PFSK-1 (cell line): ENCODE results near the gene SUZ12.

ENCODE experiments used
- POLR2AphosphoS5 ChIP-seq: IDR thresholded peaks from 2 replicates; pipeline ENCODE4 v1.6.1; 2012; ENCODE audit warnings: low read depth, mild to moderate bottlenecking, control low read depth, low read length, moderate library complexity
- SIN3A ChIP-seq: IDR thresholded peaks from 2 replicates; pipeline ENCODE4 v1.6.1; 2012; ENCODE audit warnings: mild to moderate bottlenecking, low read length, moderate library complexity, borderline replicate concordance; ENCODE audit not compliant: insufficient read depth
- TAF1 ChIP-seq: IDR thresholded peaks from 2 replicates; pipeline ENCODE4 v1.6.1; 2012; ENCODE audit warnings: low read length, control low read depth, borderline replicate concordance; ENCODE audit not compliant: insufficient read depth
- TF ChIP-seq, protein P1 (sequence below), 2 experiments: IDR thresholded peaks; 2 replicates each; pipeline versions ENCODE4 v1.6.1 to v1.8.0; 2011 to 2012; ENCODE audit warnings: low read depth in 2 of 2, low read length in 2 of 2, control low read depth in 1 of 2, inconsistent platforms in 1 of 2, mild to moderate bottlenecking in 1 of 2, moderate library complexity in 1 of 2; ENCODE audit not compliant: insufficient read depth in 1 of 2

GRCh38 chr17:32033223-32033622 is 96.4 kb downstream of the SUZ12 start:
- TF ChIP-seq POLR2AphosphoS5 (no peak), TAF1 (no peak), SIN3A (no peak)
- TF ChIP-seq, protein P1, sequence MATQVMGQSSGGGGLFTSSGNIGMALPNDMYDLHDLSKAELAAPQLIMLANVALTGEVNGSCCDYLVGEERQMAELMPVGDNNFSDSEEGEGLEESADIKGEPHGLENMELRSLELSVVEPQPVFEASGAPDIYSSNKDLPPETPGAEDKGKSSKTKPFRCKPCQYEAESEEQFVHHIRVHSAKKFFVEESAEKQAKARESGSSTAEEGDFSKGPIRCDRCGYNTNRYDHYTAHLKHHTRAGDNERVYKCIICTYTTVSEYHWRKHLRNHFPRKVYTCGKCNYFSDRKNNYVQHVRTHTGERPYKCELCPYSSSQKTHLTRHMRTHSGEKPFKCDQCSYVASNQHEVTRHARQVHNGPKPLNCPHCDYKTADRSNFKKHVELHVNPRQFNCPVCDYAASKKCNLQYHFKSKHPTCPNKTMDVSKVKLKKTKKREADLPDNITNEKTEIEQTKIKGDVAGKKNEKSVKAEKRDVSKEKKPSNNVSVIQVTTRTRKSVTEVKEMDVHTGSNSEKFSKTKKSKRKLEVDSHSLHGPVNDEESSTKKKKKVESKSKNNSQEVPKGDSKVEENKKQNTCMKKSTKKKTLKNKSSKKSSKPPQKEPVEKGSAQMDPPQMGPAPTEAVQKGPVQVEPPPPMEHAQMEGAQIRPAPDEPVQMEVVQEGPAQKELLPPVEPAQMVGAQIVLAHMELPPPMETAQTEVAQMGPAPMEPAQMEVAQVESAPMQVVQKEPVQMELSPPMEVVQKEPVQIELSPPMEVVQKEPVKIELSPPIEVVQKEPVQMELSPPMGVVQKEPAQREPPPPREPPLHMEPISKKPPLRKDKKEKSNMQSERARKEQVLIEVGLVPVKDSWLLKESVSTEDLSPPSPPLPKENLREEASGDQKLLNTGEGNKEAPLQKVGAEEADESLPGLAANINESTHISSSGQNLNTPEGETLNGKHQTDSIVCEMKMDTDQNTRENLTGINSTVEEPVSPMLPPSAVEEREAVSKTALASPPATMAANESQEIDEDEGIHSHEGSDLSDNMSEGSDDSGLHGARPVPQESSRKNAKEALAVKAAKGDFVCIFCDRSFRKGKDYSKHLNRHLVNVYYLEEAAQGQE (IDR thresholded peaks at IDR 0.05; ENCODE audit: insufficient read depth in 1 of 2, low read depth in 2 of 2, low read length in 2 of 2), result no peak
